Right lobe of liver (tissue), 4 donors: ENCODE measurements around the gene SLC9B1.

Source experiments
- CTCF ChIP-seq, 4 donors: fragments of 200-600 bp in 3 of 4; fragments of 450-650 bp in 1 of 4; IDR thresholded peaks; one replicate each; pipeline versions ENCODE4 v1.5.1 to v1.8.0; 2016 to 2022; ENCODE audit warnings: antibody characterized with exemption in 4 of 4, mild to moderate bottlenecking in 2 of 4
- POLR2A ChIP-seq: fragments of 450-650 bp; IDR thresholded peaks from one replicate; pipeline ENCODE4 v1.6.1; 2017; ENCODE audit warnings: antibody characterized with exemption, mild to moderate bottlenecking
- donor health status: DM: no; HTN: no; CAD: no.
- donor health status: DM: no; HTN: no; CAD: no.
- donor health status: DM: no; HTN: yes; CAD: no.

- no peak for TF ChIP-seq CTCF (IDR thresholded peaks at IDR 0.05)
- no peak for TF ChIP-seq POLR2A
Observed at GRCh38 chr4:102871772-102872171, 147.7 kb downstream of the SLC9B1 start.
